ENCODE results near the gene ARFGAP1. TPM values are rescaled to one million over a fixed set of nuclear protein-coding genes. Genes with fewer than 3 reads are reported as not detected.

ARFGAP1 gene
- total and polyA plus RNA-seq, 2 experiments from 2014 or later: 41.5 to 95.5 TPM

- peaks cover 3% of the 10 kb centered on the region; the same call in 1 of the 2 replicates for H3K4me1 ChIP-seq (ENCODE audit: insufficient read depth)
- H3K79me2 ChIP-seq (replicated peaks; ENCODE audit: insufficient read depth): peaks cover 42% of the 10 kb centered on the region
- H3K36me3 Mint-ChIP-seq (ENCODE audit: low read depth): peaks cover 32% of the 10 kb centered on the region
- no peak for DNase-seq (ENCODE audit: low spot score)
- H2AFZ ChIP-seq: no peak overlapping the region
- H3F3A ChIP-seq (replicated peaks; ENCODE audit: low read depth): 0 out of 2 replicates have a peak, but pooled peaks cover 3% of the 10 kb centered on the region
- H3K27ac Mint-ChIP-seq: no peak overlapping the region
- no peak overlapping the region for H3K27ac ChIP-seq (ENCODE audit: low read depth)
- TF ChIP-seq POLR2AphosphoS5 (IDR thresholded peaks at IDR 0.05; ENCODE audit: low read depth) (no peak), ZNF331 (CRISPR knock-in tag; IDR thresholded peaks at IDR 0.05; ENCODE audit: low read depth) (no peak), EZH2phosphoT487 (IDR thresholded peaks at IDR 0.05; ENCODE audit: unreplicated experiment) (no peak), NANOG (IDR thresholded peaks at IDR 0.05; ENCODE audit: borderline replicate concordance) (no peak), CREB1 (CRISPR knock-in tag; IDR thresholded peaks at IDR 0.05; ENCODE audit: low read depth) (no peak), JUNB (IDR thresholded peaks at IDR 0.05; ENCODE audit: unreplicated experiment) (no peak), CTCF (conservative IDR thresholded peaks at IDR 0.05; ENCODE audit: low read depth in 2 of 2) (no peak), ZNF462 (CRISPR knock-in tag; IDR thresholded peaks at IDR 0.05) (no peak), ETS1 (IDR thresholded peaks at IDR 0.05) (no peak), STAT1 (IDR thresholded peaks at IDR 0.05; ENCODE audit: unreplicated experiment) (no peak), REST (IDR thresholded peaks at IDR 0.05; ENCODE audit: unreplicated experiment) (no peak), ZNF114 (CRISPR knock-in tag; IDR thresholded peaks at IDR 0.05) (no peak), EZH2 (IDR thresholded peaks at IDR 0.05; ENCODE audit: low read depth, unreplicated experiment) (no peak)
- H3K4me2 ChIP-seq: no peak overlapping the region
- H3K4me3 Mint-ChIP-seq: no peak overlapping the region
- H3K4me1 Mint-ChIP-seq: peaks cover 6% of the 10 kb centered on the region
- H4K20me1 ChIP-seq (replicated peaks; ENCODE audit: insufficient read depth): peaks cover 25% of the 10 kb centered on the region
- H3K4me3 ChIP-seq: no peak overlapping the region
- H3K27me3 Mint-ChIP-seq (ENCODE audit: insufficient read depth, low read depth, poor library complexity): peaks cover 11% of the 10 kb centered on the region
- no peaks in the 10 kb centered on the region for H3K9me2 ChIP-seq (ENCODE audit: insufficient read depth)
- no peaks in the 10 kb centered on the region for H3K27me3 ChIP-seq (ENCODE audit: insufficient read depth)
- ATAC-seq: no peak
- H3K36me3 ChIP-seq (ENCODE audit: insufficient read depth): peaks cover 9% of the 10 kb centered on the region; the same call in 1 of the 2 replicates
- no peaks in the 10 kb centered on the region for H3K9me3 Mint-ChIP-seq
Observed at GRCh38 chr20:63277466-63278272, 5.1 kb downstream of the ARFGAP1 start.
